Transverse colon (tissue), 4 donors: ENCODE measurements around the gene ZBTB7C. TPM values are rescaled to one million over a fixed set of nuclear protein-coding genes. Genes with fewer than 3 reads are reported as not detected.

ENCODE experiments used
- DNase-seq: peaks from one replicate; pipeline ENCODE4 v3.0.0-alpha.2; 2019
- H3K27ac ChIP-seq, 4 donors: fragments of 200-600 bp; sonication (generic); 2 replicates each; pipeline ENCODE4 v1.5.1; 2016 to 2018; ENCODE audit warnings: inconsistent platforms in 4 of 4
- H3K27me3 ChIP-seq: fragments of 200-600 bp; sonication (generic); 2 replicates; pipeline ENCODE4 v1.5.1; 2017; ENCODE audit warnings: inconsistent platforms
- H3K36me3 ChIP-seq, 4 donors: fragments of 200-600 bp; sonication (generic); 2 replicates each; pipeline ENCODE4 v1.5.1; 2017 to 2019; ENCODE audit warnings: inconsistent platforms in 4 of 4
- H3K4me1 ChIP-seq, 4 donors: fragments of 200-600 bp; sonication (generic); 2 replicates each; pipeline ENCODE4 v1.5.1; 2017 to 2020; ENCODE audit warnings: inconsistent platforms in 4 of 4
- H3K4me3 ChIP-seq, 4 donors: fragments of 200-600 bp; sonication (generic); 1 replicate in 1 of 4; 2 replicates in 3 of 4; pipeline versions ENCODE4 v1.5.1 to v1.6.1; 2017 to 2019; ENCODE audit warnings: inconsistent platforms in 4 of 4
- H3K9me3 ChIP-seq, 2 donors: fragments of 200-600 bp; sonication (generic); 2 replicates each; pipeline ENCODE4 v1.5.1; 2017 to 2019; ENCODE audit warnings: inconsistent platforms in 2 of 2
- EP300 ChIP-seq: sonication (generic); formaldehyde crosslinking; IDR thresholded peaks from one replicate; pipeline ENCODE4 v1.6.1; 2017; ENCODE audit warnings: antibody characterized with exemption, low read depth
- POLR2A ChIP-seq: fragments of 450-650 bp; IDR thresholded peaks from one replicate; pipeline ENCODE4 v1.6.1; 2016; ENCODE audit warnings: antibody characterized with exemption, mild to moderate bottlenecking, moderate library complexity
- POLR2AphosphoS5 ChIP-seq, 3 donors: sonication (generic); formaldehyde crosslinking; IDR thresholded peaks; one replicate each; pipeline ENCODE4 v1.6.1; 2016; ENCODE audit warnings: antibody characterized with exemption in 3 of 3
- WGBS, 2 donors: methylation state at CpG; one replicate each; pipeline ENCODE4 v1.1.5; 2018; ENCODE audit warnings: low coverage in 1 of 2; 5-methylcytosine and 5-hydroxymethylcytosine counted together
- in situ Hi-C, 4 donors: fragments of 200-750 bp; cut with MboI; loops; one replicate each; pipeline versions ENCODE4 v1.15.0 to v1.15.1; 2017; ENCODE audit warnings: low sequenced_read_pairs in 3 of 4, low pct_ligation_motif_present in 1 of 4, low pct_unique_long_range_greater_than_20kb in 1 of 4
- intact Hi-C: fragments of 100-400 bp; cut with DNase I; formaldehyde crosslinking; loops from one replicate; pipeline ENCODE4 v1.15.1; 2023; ENCODE audit warnings: low total_unique reads
- total RNA-seq, 4 donors: library from RNA; depleted of rRNA; stranded (reverse); fragments of >200 nt; gene quantifications; one replicate each; pipeline ENCODE4 v1.1.0, GENCODE V29; 2016
- TF ChIP-seq, protein P1 (sequence below), 5 experiments: fragments of 200-600 bp in 3 of 5; fragments of 450-650 bp in 2 of 5; sonication (generic) in 3 of 5; IDR thresholded peaks; 1 replicate in 2 of 5; 2 replicates in 3 of 5; pipeline ENCODE4 v1.5.1; 2016 to 2017; ENCODE audit warnings: antibody characterized with exemption in 5 of 5, inconsistent platforms in 3 of 5, mild to moderate bottlenecking in 2 of 5, moderate library complexity in 1 of 5

Gene ZBTB7C
- total RNA-seq, 4 donors from 2014 or later, result 38.4 to 81.2 (median 47.5) TPM

DNA sequence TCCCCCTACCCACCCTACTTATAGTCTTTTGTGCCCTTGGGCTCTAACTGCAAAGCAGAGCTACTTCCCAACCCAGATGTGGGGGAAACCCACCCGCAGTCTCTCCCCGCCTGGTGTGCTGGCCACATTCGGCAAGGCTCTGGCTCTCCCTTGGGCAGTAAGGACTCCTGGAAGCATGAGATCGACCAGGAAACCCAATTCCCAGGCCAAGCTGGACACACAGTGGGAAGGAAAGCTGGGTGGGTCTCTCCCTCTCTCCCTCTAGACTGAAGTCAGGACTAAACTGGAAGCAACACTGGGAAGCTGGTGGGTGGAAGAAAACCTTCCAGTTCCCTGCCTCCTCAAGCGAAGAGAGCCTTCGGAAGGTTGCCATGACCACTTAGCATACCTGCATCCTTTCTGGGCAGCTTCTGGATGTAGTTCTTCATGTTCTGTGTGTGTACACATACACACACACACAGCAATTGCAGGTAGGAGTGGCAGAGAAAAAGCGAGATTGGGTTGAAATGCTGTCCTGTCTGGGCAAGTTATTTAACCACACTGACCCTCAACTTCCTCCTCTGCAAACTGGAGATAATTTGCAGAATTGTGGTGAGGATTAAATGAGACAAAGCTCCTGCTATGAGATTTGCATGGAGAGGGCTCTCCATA lies 33.9 kb downstream of the ZBTB7C start:
- DNase-seq, result no peak
- intact Hi-C loops, result no loop called here
- no peak for TF ChIP-seq POLR2A
- no peak for TF ChIP-seq EP300
- TF ChIP-seq, protein P1, sequence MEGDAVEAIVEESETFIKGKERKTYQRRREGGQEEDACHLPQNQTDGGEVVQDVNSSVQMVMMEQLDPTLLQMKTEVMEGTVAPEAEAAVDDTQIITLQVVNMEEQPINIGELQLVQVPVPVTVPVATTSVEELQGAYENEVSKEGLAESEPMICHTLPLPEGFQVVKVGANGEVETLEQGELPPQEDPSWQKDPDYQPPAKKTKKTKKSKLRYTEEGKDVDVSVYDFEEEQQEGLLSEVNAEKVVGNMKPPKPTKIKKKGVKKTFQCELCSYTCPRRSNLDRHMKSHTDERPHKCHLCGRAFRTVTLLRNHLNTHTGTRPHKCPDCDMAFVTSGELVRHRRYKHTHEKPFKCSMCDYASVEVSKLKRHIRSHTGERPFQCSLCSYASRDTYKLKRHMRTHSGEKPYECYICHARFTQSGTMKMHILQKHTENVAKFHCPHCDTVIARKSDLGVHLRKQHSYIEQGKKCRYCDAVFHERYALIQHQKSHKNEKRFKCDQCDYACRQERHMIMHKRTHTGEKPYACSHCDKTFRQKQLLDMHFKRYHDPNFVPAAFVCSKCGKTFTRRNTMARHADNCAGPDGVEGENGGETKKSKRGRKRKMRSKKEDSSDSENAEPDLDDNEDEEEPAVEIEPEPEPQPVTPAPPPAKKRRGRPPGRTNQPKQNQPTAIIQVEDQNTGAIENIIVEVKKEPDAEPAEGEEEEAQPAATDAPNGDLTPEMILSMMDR (IDR thresholded peaks at IDR 0.05), result no peak
- TF ChIP-seq POLR2AphosphoS5 (IDR thresholded peaks at IDR 0.05), result no peak
- Histone ChIP-seq H3K36me3 (no peaks in the 10 kb centered on the region), H3K4me1 (no peaks in the 10 kb centered on the region), H3K4me3 (no peak overlapping the region), H3K9me3 (no peaks in the 10 kb centered on the region), H3K27ac (no peak overlapping the region), H3K27me3 (no peaks in the 10 kb centered on the region)
- in situ Hi-C loops, result no loop called here
- 63% methylated on average over 7 of the region's 7 CpGs; no CpG with 5 or more reads in 1 of the 2 donors for WGBS, 2 donors

DNA sequence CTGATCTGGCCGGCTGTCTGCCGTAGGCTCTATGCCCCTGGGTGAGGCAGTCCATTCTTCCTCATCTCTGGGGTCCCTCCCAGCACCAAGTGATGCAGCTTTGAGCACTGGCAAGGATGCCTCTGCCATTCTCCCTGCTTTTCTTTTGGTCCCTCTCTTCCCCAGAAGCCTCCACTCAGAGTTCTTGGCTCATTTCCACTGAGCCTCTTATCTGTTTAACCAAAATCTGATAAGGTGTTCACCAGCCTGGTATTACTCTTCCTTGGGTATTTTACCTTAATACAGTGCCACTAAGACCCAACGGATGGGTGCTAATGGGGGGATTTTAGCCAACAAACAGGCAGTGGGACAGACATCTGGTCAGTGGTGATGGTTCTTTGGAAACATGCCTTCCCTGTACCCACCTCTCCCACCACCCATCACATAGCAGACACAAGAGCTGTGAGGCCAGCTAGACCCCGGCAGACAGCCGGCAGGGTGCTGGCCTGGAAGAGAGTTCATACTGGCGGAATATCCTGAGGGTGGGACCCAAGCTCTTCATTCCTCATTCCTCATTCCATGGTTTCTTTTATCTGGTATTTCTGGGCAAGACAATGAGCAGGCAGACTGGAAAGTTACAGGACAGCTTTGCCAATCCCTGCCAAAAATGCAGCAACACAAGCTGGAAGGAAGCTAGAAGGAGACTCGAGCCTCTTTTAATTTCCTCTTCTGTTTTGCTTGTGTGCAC lies 34.6 kb downstream of the ZBTB7C start:
- no peak for TF ChIP-seq POLR2A
- TF ChIP-seq POLR2AphosphoS5 (IDR thresholded peaks at IDR 0.05), result no peak
- TF ChIP-seq, protein P1 (IDR thresholded peaks at IDR 0.05), result no peak
- no peak for TF ChIP-seq EP300
- intact Hi-C loops, result loop anchor here (5.0 kb wide), 1 partner anchor 978 kb away; no protein-coding TSS in a partner anchor
- in situ Hi-C loops, result no loop called here

DNA sequence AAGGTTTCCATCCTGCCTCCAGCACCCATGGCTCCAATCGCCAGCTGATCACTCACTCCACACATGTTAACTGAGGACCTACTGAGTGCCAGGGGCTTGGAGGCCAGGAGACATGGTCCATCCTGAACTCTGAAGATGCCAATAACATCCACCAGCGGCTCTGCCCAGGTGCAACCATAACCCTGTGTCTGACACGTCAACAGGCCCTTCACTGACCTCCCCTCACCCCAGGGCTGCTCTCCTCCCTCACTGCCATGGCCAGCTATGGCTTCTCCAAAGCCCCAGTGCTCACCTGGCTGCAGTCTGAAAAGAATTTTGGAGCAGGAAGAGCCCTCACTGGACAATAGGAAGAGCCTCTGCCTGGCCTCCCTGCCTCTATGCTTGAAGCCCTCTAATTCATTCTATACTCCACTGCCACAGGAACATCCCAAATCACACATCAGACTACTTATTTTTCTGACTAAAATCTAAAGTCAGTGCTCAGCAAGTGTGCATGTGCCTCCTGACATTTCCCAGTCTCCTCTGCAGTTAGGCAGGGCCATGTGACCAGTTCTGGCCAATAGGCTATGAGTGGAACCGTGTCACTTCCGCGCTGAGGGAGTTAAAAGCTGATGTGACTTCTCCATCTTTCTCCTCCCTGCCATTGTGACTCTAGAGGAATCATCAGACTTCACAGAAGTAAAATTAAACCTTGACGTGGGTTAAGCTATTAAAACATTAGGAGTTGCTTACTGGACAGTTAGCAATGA lies 37.2 kb downstream of the ZBTB7C start:
- Histone ChIP-seq H3K4me3 (no peak overlapping the region), H3K9me3 (no peaks in the 10 kb centered on the region), H3K27me3 (no peaks in the 10 kb centered on the region), H3K4me1 (no peaks in the 10 kb centered on the region), H3K36me3 (no peaks in the 10 kb centered on the region), H3K27ac (no peak overlapping the region)
- DNase-seq, result no peak
- intact Hi-C loops (loop anchor here (5.0 kb wide), 1 partner anchor 980 kb away; no protein-coding TSS in a partner anchor), in situ Hi-C loops (no loop called here)
- TF ChIP-seq EP300 (no peak), POLR2AphosphoS5 (IDR thresholded peaks at IDR 0.05) (no peak), POLR2A (no peak)
- TF ChIP-seq, protein P1 (IDR thresholded peaks at IDR 0.05), result no peak
- 91 to 100% methylated on average over 3 to 7 of the region's 7 CpGs for WGBS, 2 donors

More for the DNA sequence above, 34.6 kb downstream of the ZBTB7C start:
- Histone ChIP-seq H3K4me1 (no peaks in the 10 kb centered on the region), H3K4me3 (no peak overlapping the region), H3K27ac (no peak overlapping the region), H3K9me3 (no peaks in the 10 kb centered on the region), H3K27me3 (no peaks in the 10 kb centered on the region), H3K36me3 (no peaks in the 10 kb centered on the region)
- DNase-seq, result no peak
- 59 to 100% methylated on average over 1 to 7 of the region's 7 CpGs for WGBS, 2 donors

DNA sequence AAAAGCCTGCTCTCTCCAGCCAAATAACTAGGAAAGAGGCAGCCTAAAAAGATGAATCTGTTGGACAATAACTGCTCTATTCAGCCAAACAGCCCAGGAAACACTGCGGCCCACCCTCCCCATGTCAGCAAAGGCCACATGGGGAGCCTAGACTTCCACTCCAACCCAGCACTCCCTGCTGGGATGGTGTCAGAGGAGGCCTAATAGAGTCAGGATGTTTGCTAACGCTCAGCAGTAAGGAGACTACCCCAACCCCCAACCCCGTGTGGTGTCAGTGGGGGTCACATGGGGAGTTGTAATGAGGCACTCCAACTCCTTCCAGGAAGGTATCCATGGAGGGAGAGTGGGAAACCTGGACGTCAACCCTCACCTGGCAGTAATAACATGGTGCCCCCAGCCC lies 41.6 kb downstream of the ZBTB7C start:
- no peak for DNase-seq
- Histone ChIP-seq H3K36me3 (no peaks in the 10 kb centered on the region), H3K9me3 (no peaks in the 10 kb centered on the region), H3K27ac (no peak overlapping the region), H3K27me3 (no peaks in the 10 kb centered on the region), H3K4me1 (no peaks in the 10 kb centered on the region), H3K4me3 (no peak overlapping the region)
- WGBS, 2 donors, result 72 to 73% methylated on average over 3 to 4 of the region's 4 CpGs
- intact Hi-C loops (no loop called here), in situ Hi-C loops (no loop called here)
- TF ChIP-seq POLR2AphosphoS5 (IDR thresholded peaks at IDR 0.05) (no peak), EP300 (no peak), POLR2A (no peak)
- TF ChIP-seq, protein P1 (IDR thresholded peaks at IDR 0.05), result no peak
